ENCODE data around the gene PIP5KL1.

Gene PIP5KL1

GRCh38 chr9:127880143-127880542, 50.4 kb downstream of the PIP5KL1 start:
- Histone ChIP-seq H3K79me2 (ENCODE audit: low read length) (no peaks in the 10 kb centered on the region), H3K9me2 (replicated peaks; ENCODE audit: insufficient read depth, low read length) (no peaks in the 10 kb centered on the region), H3K4me1 (ENCODE audit: low read length) (no peaks in the 10 kb centered on the region), H3K9ac (ENCODE audit: low read length) (no peak overlapping the region), H3K4me2 (ENCODE audit: low read depth, low read length) (no peak overlapping the region), H3K4me3 (ENCODE audit: low read length) (no peak overlapping the region), H2AFZ (ENCODE audit: low read length) (no peak overlapping the region), H3K9me3 (replicated peaks; ENCODE audit: insufficient read depth, low read length) (no peaks in the 10 kb centered on the region), H4K20me1 (ENCODE audit: insufficient read depth, low read length) (no peaks in the 10 kb centered on the region), H3K36me3 (replicated peaks; ENCODE audit: insufficient read depth, low read length) (no peaks in the 10 kb centered on the region), H3K27me3 (replicated peaks; ENCODE audit: insufficient read depth, low read length) (no peaks in the 10 kb centered on the region), H3K27ac (ENCODE audit: low read length) (no peak overlapping the region), H3F3A (ENCODE audit: insufficient read depth, low read length) (no peaks in the 10 kb centered on the region)
- DNase-seq, result no peak
- TF ChIP-seq CTCF (IDR thresholded peaks at IDR 0.05; ENCODE audit: low read length) (no peak), EZH2 (optimal IDR thresholded peaks at IDR 0.05; ENCODE audit: low read depth, low read length) (no peak), EZH2phosphoT487 (IDR thresholded peaks at IDR 0.05; ENCODE audit: low read length) (no peak)

GRCh38 chr9:127878652-127879390, 51.8 kb downstream of the PIP5KL1 start:
- no peaks in the 10 kb centered on the region for H3K27me3 ChIP-seq (replicated peaks; ENCODE audit: insufficient read depth, low read length)
- no peaks in the 10 kb centered on the region for H3K9me2 ChIP-seq (replicated peaks; ENCODE audit: insufficient read depth, low read length)
- H3K4me2 ChIP-seq (ENCODE audit: low read depth, low read length), result no peak overlapping the region
- H4K20me1 ChIP-seq (ENCODE audit: insufficient read depth, low read length), result no peaks in the 10 kb centered on the region
- no peak for DNase-seq
- no peak overlapping the region for H3K9ac ChIP-seq (ENCODE audit: low read length)
- no peaks in the 10 kb centered on the region for H3K36me3 ChIP-seq (replicated peaks; ENCODE audit: insufficient read depth, low read length)
- no peaks in the 10 kb centered on the region for H3K79me2 ChIP-seq (ENCODE audit: low read length)
- no peak overlapping the region for H3K4me3 ChIP-seq (ENCODE audit: low read length)
- no peak overlapping the region for H3K27ac ChIP-seq (ENCODE audit: low read length)
- H2AFZ ChIP-seq (ENCODE audit: low read length), result no peak overlapping the region
- H3K4me1 ChIP-seq (ENCODE audit: low read length), result no peaks in the 10 kb centered on the region
- TF ChIP-seq CTCF (IDR thresholded peaks at IDR 0.05; ENCODE audit: low read length), result no peak
- TF ChIP-seq EZH2phosphoT487 (IDR thresholded peaks at IDR 0.05; ENCODE audit: low read length), result no peak
- no peak for TF ChIP-seq EZH2 (optimal IDR thresholded peaks at IDR 0.05; ENCODE audit: low read depth, low read length)
- no peaks in the 10 kb centered on the region for H3K9me3 ChIP-seq (replicated peaks; ENCODE audit: insufficient read depth, low read length)
- no peaks in the 10 kb centered on the region for H3F3A ChIP-seq (ENCODE audit: insufficient read depth, low read length)

GRCh38 chr9:127878001-127878651, 52.5 kb downstream of the PIP5KL1 start:
- H3K36me3 ChIP-seq (replicated peaks; ENCODE audit: insufficient read depth, low read length), result no peaks in the 10 kb centered on the region
- no peaks in the 10 kb centered on the region for H4K20me1 ChIP-seq (ENCODE audit: insufficient read depth, low read length)
- H3K9ac ChIP-seq (ENCODE audit: low read length), result peak overlapping the region; percentile 37; the same call in 1 of the 2 replicates
- no peak for TF ChIP-seq EZH2phosphoT487 (IDR thresholded peaks at IDR 0.05; ENCODE audit: low read length)
- TF ChIP-seq CTCF (IDR thresholded peaks at IDR 0.05; ENCODE audit: low read length), result no peak
- TF ChIP-seq EZH2 (optimal IDR thresholded peaks at IDR 0.05; ENCODE audit: low read depth, low read length), result no peak
- H3K4me2 ChIP-seq (ENCODE audit: low read depth, low read length), result peak overlapping the region; percentile 83; the same call in 1 of the 2 replicates
- no peak overlapping the region for H3K27ac ChIP-seq (ENCODE audit: low read length)
- peak overlapping the region; percentile 65 for H3K4me3 ChIP-seq (ENCODE audit: low read length)
- H3K4me1 ChIP-seq (ENCODE audit: low read length), result no peaks in the 10 kb centered on the region
- no peaks in the 10 kb centered on the region for H3K27me3 ChIP-seq (replicated peaks; ENCODE audit: insufficient read depth, low read length)
- no peaks in the 10 kb centered on the region for H3F3A ChIP-seq (ENCODE audit: insufficient read depth, low read length)
- no peaks in the 10 kb centered on the region for H3K79me2 ChIP-seq (ENCODE audit: low read length)
- no peak for DNase-seq
- no peaks in the 10 kb centered on the region for H3K9me2 ChIP-seq (replicated peaks; ENCODE audit: insufficient read depth, low read length)
- peak overlapping the region; percentile 91 for H2AFZ ChIP-seq (ENCODE audit: low read length)
- no peaks in the 10 kb centered on the region for H3K9me3 ChIP-seq (replicated peaks; ENCODE audit: insufficient read depth, low read length)

Measured in MM.1S (cell line).